Bronchial epithelial cell (primary cell): Measurements from ENCODE around the gene PIP5K1B. TPM values are rescaled to one million over a fixed set of nuclear protein-coding genes. Genes with fewer than 3 reads are reported as not detected.

ENCODE experiments used
- DNase-seq: peaks from one replicate; pipeline ENCODE4 v3.0.0-alpha.2; 2010; ENCODE audit warnings: low read depth
- FAIRE-seq: peaks from 2 replicates; lab custom pipeline; 2011; peaks lifted over from hg19 to GRCh38; lab: Jason Lieb, UNC
- H3K27me3 ChIP-seq: 2 replicates; pipeline ENCODE4 v1.5.1; 2011; ENCODE audit warnings: low read length; ENCODE audit not compliant: control insufficient read depth, insufficient read depth
- H3K36me3 ChIP-seq: 2 replicates; pipeline ENCODE4 v1.5.1; 2011; ENCODE audit warnings: low read length; ENCODE audit not compliant: control insufficient read depth, insufficient read depth
- H3K4me3 ChIP-seq: 2 replicates; pipeline ENCODE4 v1.5.1; 2011; ENCODE audit warnings: mild to moderate bottlenecking, low read depth, low read length, control low read depth
- CTCF ChIP-seq: IDR thresholded peaks from 2 replicates; pipeline ENCODE4 v1.5.1; 2011; ENCODE audit warnings: mild to moderate bottlenecking, moderate library complexity, low read length, control low read depth, inconsistent platforms; ENCODE audit not compliant: insufficient read depth, severe bottlenecking
- total RNA-seq: library from RNA; depleted of rRNA; stranded (reverse); fragments of >200 nt; gene quantifications from 2 replicates; pipeline ENCODE4 v1.2.1, GENCODE V29; 2014

PIP5K1B gene
- total RNA-seq, 1 donor from 2014 or later = 2.9 TPM

GRCh38 chr9:68775003-68775730 is 70.1 kb downstream of the PIP5K1B start:
- TF ChIP-seq CTCF = no peak
- no peaks in the 10 kb centered on the region for H3K27me3 ChIP-seq

GRCh38 chr9:68777070-68777763 is 72.2 kb downstream of the PIP5K1B start:
- DNase-seq (peak; percentile 55), FAIRE-seq (no peak)
- H3K36me3 ChIP-seq = no peaks in the 10 kb centered on the region
- H3K27me3 ChIP-seq = no peaks in the 10 kb centered on the region
- no peak for TF ChIP-seq CTCF
- no peak overlapping the region for H3K4me3 ChIP-seq

More at GRCh38 chr9:68775003-68775730, 70.1 kb downstream of the PIP5K1B start:
- no peak overlapping the region for H3K4me3 ChIP-seq
- DNase-seq = peak; percentile 70
- no peaks in the 10 kb centered on the region for H3K36me3 ChIP-seq
- no peak for FAIRE-seq

- FAIRE-seq (no peak), DNase-seq (no peak)
- Histone ChIP-seq H3K4me3 (no peak overlapping the region), H3K27me3 (no peaks in the 10 kb centered on the region), H3K36me3 (no peaks in the 10 kb centered on the region)
- no peak for TF ChIP-seq CTCF
Measured at GRCh38 chr9:68778635-68779034, 73.6 kb downstream of the PIP5K1B start.

GRCh38 chr9:68779558-68780379 is 74.7 kb downstream of the PIP5K1B start:
- no peaks in the 10 kb centered on the region for H3K36me3 ChIP-seq
- no peaks in the 10 kb centered on the region for H3K27me3 ChIP-seq
- peak; percentile 22 for TF ChIP-seq CTCF
- FAIRE-seq (no peak), DNase-seq (peak; percentile 81)
- peak overlapping the region; percentile 77 for H3K4me3 ChIP-seq

- Histone ChIP-seq H3K36me3 (no peaks in the 10 kb centered on the region), H3K27me3 (no peaks in the 10 kb centered on the region), H3K4me3 (peak overlapping the region; percentile 77)
- FAIRE-seq = peak; percentile 52
- TF ChIP-seq CTCF = no peak
- DNase-seq = no peak
Measured at GRCh38 chr9:68780380-68780712, 75.3 kb downstream of the PIP5K1B start.
